ENCODE results near the gene SLC41A3. TPM values are rescaled to one million over a fixed set of nuclear protein-coding genes. Genes with fewer than 3 reads are reported as not detected.

SLC41A3 gene
- total and polyA plus RNA-seq, 2 of the 4 experiments (the other 2 are of a cell fraction): 30.5 to 43.5 TPM

DNA sequence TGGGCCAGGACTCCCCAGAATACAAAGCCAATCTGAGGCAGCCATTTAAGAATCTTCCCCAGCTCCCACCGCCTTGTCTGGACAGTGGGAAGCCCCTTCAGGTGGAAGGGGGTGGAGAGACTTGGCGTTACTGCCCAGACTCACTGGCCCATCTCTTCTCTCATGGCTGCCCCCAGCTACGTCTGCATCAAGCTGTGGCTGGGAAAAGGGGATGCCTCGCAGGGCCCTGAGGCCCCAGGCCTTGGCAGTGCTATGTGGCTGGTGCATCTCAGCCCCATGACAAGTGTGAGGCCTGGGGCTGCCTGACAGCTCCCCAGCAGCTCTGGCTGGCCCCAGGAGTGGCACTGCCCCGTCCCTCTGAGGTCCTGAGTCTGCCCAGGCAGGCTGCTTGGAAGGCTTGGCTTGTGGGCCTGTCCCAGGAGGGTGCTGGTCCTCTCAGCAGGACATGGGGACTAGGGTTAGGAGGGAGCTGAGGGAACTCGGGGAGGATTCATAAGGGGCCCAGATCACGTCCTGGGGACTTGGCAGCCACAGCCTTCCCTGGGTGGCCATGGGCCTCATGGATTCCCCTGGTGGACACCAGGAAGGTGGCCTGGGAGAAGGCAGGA, 20.2 kb upstream of the SLC41A3 start:
- no peak overlapping the region for H3K14ac ChIP-seq (replicated peaks; ENCODE audit: low read depth, low read length)
- H4K91ac ChIP-seq (ENCODE audit: insufficient read depth, low read depth, low read length): no peak overlapping the region
- no peak overlapping the region for H3K4me3 ChIP-seq (ENCODE audit: insufficient read depth, low read depth, low read length)
- H3K9me1 ChIP-seq (ENCODE audit: insufficient read depth, low read length): peaks cover 6% of the 10 kb centered on the region; the same call in 1 of the 2 replicates
- no peaks in the 10 kb centered on the region for H3K36me3 ChIP-seq (ENCODE audit: control insufficient read depth, insufficient read depth, low read length)
- H4K8ac ChIP-seq (ENCODE audit: low read depth in 2 of 2, low read length in 2 of 2): no peak overlapping the region
- WGBS, 2 experiments (ENCODE audit: extremely low coverage in 2 of 2, insufficient read length in 1 of 2): 48% methylated on average over 2 of the region's 7 CpGs; no CpG with 5 or more reads in 1 of the 2 experiments
- no peak overlapping the region for H2BK120ac ChIP-seq (ENCODE audit: low read depth, low read length)
- peaks cover 7% of the 10 kb centered on the region for H3K4me1 ChIP-seq (ENCODE audit: control insufficient read depth, insufficient read depth, low read length)
- H2AFZ ChIP-seq (replicated peaks; ENCODE audit: low read length, poor library complexity): peak overlapping the region; percentile 15
- no peaks in the 10 kb centered on the region for H4K20me1 ChIP-seq (ENCODE audit: insufficient read depth, low read length)
- no peak overlapping the region for H3K56ac ChIP-seq (ENCODE audit: extremely low read depth, insufficient read depth, low read length)
- no peak overlapping the region for H3K27ac ChIP-seq (ENCODE audit: insufficient read depth, low read length)
- dilution Hi-C loops (cut with HindIII; ENCODE audit: low sequenced_read_pairs, unreplicated experiment) (no loop called here), intact Hi-C loops (cut with micrococcal nuclease) (no loop called here), in situ Hi-C loops (cut with MboI; ENCODE audit: low sequenced_read_pairs) (no loop called here)
- no peak overlapping the region for H3K18ac ChIP-seq (ENCODE audit: low read depth, low read length)
- peaks cover 3% of the 10 kb centered on the region; the same call in 1 of the 2 replicates for H3K27me3 ChIP-seq (ENCODE audit: control insufficient read depth, insufficient read depth, low read length)
- no peak overlapping the region for H2AK5ac ChIP-seq (ENCODE audit: low read depth, low read length)
- no peaks in the 10 kb centered on the region for H3K79me1 ChIP-seq (ENCODE audit: low read depth in 1 of 2, low read length in 2 of 2)
- no peak overlapping the region for H2BK5ac ChIP-seq (ENCODE audit: low read depth, low read length, poor library complexity, severe bottlenecking)
- no peak overlapping the region for H2BK15ac ChIP-seq (ENCODE audit: low read depth, low read length)
- ATAC-seq (ENCODE audit: low read depth) (no peak), DNase-seq (no peak)
- BruUV-seq (replicated peaks): no TSS peak
- H2BK20ac ChIP-seq (ENCODE audit: low read depth, low read length): no peak overlapping the region
- no peak for TF ChIP-seq MAFK (IDR thresholded peaks at IDR 0.05; ENCODE audit: low read depth, low read length)
- H3K9ac ChIP-seq (ENCODE audit: low read depth, low read length): no peak overlapping the region
- no peak overlapping the region for H3K23ac ChIP-seq (ENCODE audit: low read depth, low read length)
- CTCF ChIA-PET: no interaction called here
- H3K9me3 ChIP-seq (ENCODE audit: control insufficient read depth, insufficient read depth, low read length): no peaks in the 10 kb centered on the region
- POLR2A ChIA-PET (ENCODE audit: unreplicated experiment): no interaction called here
- no peak overlapping the region for H3K4me2 ChIP-seq (ENCODE audit: low read depth, low read length)
- no peak overlapping the region for H2AK9ac ChIP-seq (replicated peaks; ENCODE audit: low read depth, low read length, poor library complexity)
- no peak overlapping the region for H4K5ac ChIP-seq (ENCODE audit: low read depth, low read length)
- no peak overlapping the region for H3K4ac ChIP-seq (ENCODE audit: low read depth, low read length)

Data from IMR-90 (cell line).